Fibroblast of villous mesenchyme (primary cell): ENCODE measurements around the gene ERICH6B. TPM values are rescaled to one million over a fixed set of nuclear protein-coding genes. Genes with fewer than 3 reads are reported as not detected.

ENCODE experiments used
- DNase-seq: peaks from one replicate; pipeline ENCODE4 v3.0.0-alpha.2; 2010; ENCODE audit warnings: low read depth
- H3K4me3 ChIP-seq: 2 replicates; pipeline ENCODE4 v1.5.1; 2011; ENCODE audit warnings: low read depth, mild to moderate bottlenecking, low read length
- CTCF ChIP-seq: IDR thresholded peaks from 2 replicates; pipeline ENCODE4 v1.5.1; 2012; ENCODE audit warnings: low read depth, mild to moderate bottlenecking, low read length; ENCODE audit not compliant: insufficient read depth
- total RNA-seq: library from RNA; depleted of rRNA; stranded (reverse); fragments of >200 nt; gene quantifications from 2 replicates; pipeline ENCODE4 v1.2.3, GENCODE V29; 2012

Gene ERICH6B
- total RNA-seq, 1 donor: not detected

- DNase-seq: no peak
- no peak overlapping the region for H3K4me3 ChIP-seq
- TF ChIP-seq CTCF: no peak
Observed at GRCh38 chr13:45596800-45597475, 18.6 kb downstream of the ERICH6B start.

- no peak for TF ChIP-seq CTCF
- H3K4me3 ChIP-seq: no peak overlapping the region
- DNase-seq: no peak
Observed at GRCh38 chr13:45595965-45596364, 19.6 kb downstream of the ERICH6B start.

GRCh38 chr13:45594764-45595163 lies 20.8 kb downstream of the ERICH6B start:
- TF ChIP-seq CTCF: no peak
- H3K4me3 ChIP-seq: no peak overlapping the region
- DNase-seq: no peak

GRCh38 chr13:45594227-45594626 lies 21.3 kb downstream of the ERICH6B start:
- H3K4me3 ChIP-seq: no peak overlapping the region
- no peak for TF ChIP-seq CTCF
- no peak for DNase-seq

- TF ChIP-seq CTCF: no peak
- no peak for DNase-seq
- no peak overlapping the region for H3K4me3 ChIP-seq
Observed at GRCh38 chr13:45592758-45593157, 22.8 kb downstream of the ERICH6B start.

- no peak for DNase-seq
- no peak for TF ChIP-seq CTCF
Observed at GRCh38 chr13:45590066-45590465, 25.5 kb downstream of the ERICH6B start.

GRCh38 chr13:45587897-45588296 lies 27.6 kb downstream of the ERICH6B start:
- TF ChIP-seq CTCF: no peak
- H3K4me3 ChIP-seq: no peak overlapping the region
- no peak for DNase-seq

More at GRCh38 chr13:45590066-45590465, 25.5 kb downstream of the ERICH6B start:
- no peak overlapping the region for H3K4me3 ChIP-seq
